GM12878 (cell line): Measurements from ENCODE around the gene CSAD. TPM values are rescaled to one million over a fixed set of nuclear protein-coding genes. Genes with fewer than 3 reads are reported as not detected.

Experiments used
- ATF3 ChIP-seq: IDR thresholded peaks from 2 replicates; pipeline ENCODE4 v1.6.1; 2011; ENCODE audit warnings: low read depth, mild to moderate bottlenecking, low read length, moderate library complexity, borderline replicate concordance; ENCODE audit errors: extremely low read depth
- EGR1 ChIP-seq, 2 experiments: IDR thresholded peaks; 1 replicate in 1 of 2; 2 replicates in 1 of 2; pipeline ENCODE4 v1.6.1; 2011 to 2012; ENCODE audit warnings: low read depth in 2 of 2, low read length in 2 of 2, borderline replicate concordance in 1 of 2, mild to moderate bottlenecking in 1 of 2, moderate library complexity in 1 of 2
- IRF5 ChIP-seq: fragments of 450-650 bp; IDR thresholded peaks from 2 replicates; pipeline ENCODE4 v1.6.1; 2017; ENCODE audit warnings: borderline replicate concordance
- NBN ChIP-seq: fragments of 450-650 bp; IDR thresholded peaks from 2 replicates; pipeline ENCODE4 v1.6.1; 2016
- POLR2AphosphoS5 ChIP-seq: IDR thresholded peaks from 2 replicates; pipeline ENCODE4 v1.6.1; 2011; ENCODE audit warnings: mild to moderate bottlenecking, low read length, inconsistent platforms
- YBX1 ChIP-seq: fragments of 450-650 bp; IDR thresholded peaks from 2 replicates; pipeline ENCODE4 v1.6.1; 2016; ENCODE audit warnings: antibody characterized with exemption
- ZNF384 ChIP-seq: IDR thresholded peaks from 2 replicates; pipeline ENCODE4 v1.6.1; 2012; ENCODE audit warnings: low read depth, mild to moderate bottlenecking, low read length, improper control_type of control experiment, borderline replicate concordance
- ZNF687 ChIP-seq: fragments of 450-650 bp; IDR thresholded peaks from 2 replicates; pipeline ENCODE4 v1.6.1; 2017; ENCODE audit warnings: mild to moderate bottlenecking, moderate library complexity
- polyA plus RNA-seq, 11 experiments: library from polyadenylated mRNA; depleted of rRNA in 4 of 11; unstranded in 6 of 11; stranded (reverse) in 5 of 11; fragments of >200 nt; fragmentation: Nextera tagmentation in 4 of 11; fragmentation: Illumina TruSeq in 1 of 11; extraction: Ambion mirVana in 4 of 11; extraction: Trizol in 1 of 11; gene quantifications; 1 replicate in 1 of 11; 2 replicates in 10 of 11; pipeline versions ENCODE4 v1.2.1 to v1.2.3, GENCODE V29; 2011 to 2016; ENCODE audit warnings: inconsistent platforms in 2 of 11, missing spikeins in 2 of 11, low read depth in 1 of 11
- total RNA-seq, 4 experiments: library from RNA; depleted of rRNA in 3 of 4; stranded (reverse); fragments of >200 nt in 3 of 4; fragmentation: Illumina TruSeq in 1 of 4; extraction: Trizol in 1 of 4; gene quantifications; 2 replicates each; pipeline versions ENCODE4 v1.2.1 to v1.2.3, GENCODE V29; 2013 to 2021

Gene CSAD
- total and polyA plus RNA-seq, 10 of the 15 experiments (the other 5 are each of a cell fraction or from before 2014, with no cell fraction given): 1.1 to 20.4 (median 6.2) TPM

GRCh38 chr12:53219292-53219955 lies 38.7 kb upstream of the CSAD start (continued):
- TF ChIP-seq ZNF687 (peak; percentile 22; the same call in 1 of the 2 replicates), YBX1 (no peak), ATF3 (no peak), NBN (peak; percentile 84; the same call in 1 of the 2 replicates), EGR1 (IDR thresholded peaks at IDR 0.05; ENCODE audit: borderline replicate concordance in 1 of 2, low read depth in 2 of 2, low read length in 2 of 2) (peak in 1 of 2 experiments; percentile 94; a peak in 2 of 3 replicates), ZNF384 (no peak), POLR2AphosphoS5 (0 out of 2 replicates have a peak, but pooled peaks have one; percentile 33), IRF5 (peak; percentile 64; the same call in 1 of the 2 replicates)
